Measurements from ENCODE around the gene ERO1A.

ERO1A gene

GRCh38 chr14:52599974-52600373, 95.4 kb downstream of the ERO1A start:
- no peak for DNase-seq

DNA sequence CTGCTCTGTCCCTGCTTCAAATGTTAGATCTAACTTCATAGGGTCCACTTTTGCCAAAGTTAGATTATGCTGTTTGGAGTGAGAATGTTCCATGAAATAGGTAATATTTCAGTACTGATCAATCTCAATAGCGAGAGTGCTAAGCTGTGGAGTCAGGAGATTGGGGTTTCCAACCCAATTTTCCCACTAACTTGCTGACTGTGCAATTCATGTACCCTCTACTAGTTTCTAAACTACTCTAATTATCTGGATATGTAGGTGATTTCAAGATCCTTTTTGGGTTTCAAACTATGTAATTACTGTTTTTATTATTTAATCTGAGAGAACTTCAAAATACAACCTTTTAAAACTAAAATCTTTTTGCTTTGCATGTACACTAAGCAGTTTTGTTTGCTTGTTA, 96.8 kb downstream of the ERO1A start:
- DNase-seq: no peak

DNA sequence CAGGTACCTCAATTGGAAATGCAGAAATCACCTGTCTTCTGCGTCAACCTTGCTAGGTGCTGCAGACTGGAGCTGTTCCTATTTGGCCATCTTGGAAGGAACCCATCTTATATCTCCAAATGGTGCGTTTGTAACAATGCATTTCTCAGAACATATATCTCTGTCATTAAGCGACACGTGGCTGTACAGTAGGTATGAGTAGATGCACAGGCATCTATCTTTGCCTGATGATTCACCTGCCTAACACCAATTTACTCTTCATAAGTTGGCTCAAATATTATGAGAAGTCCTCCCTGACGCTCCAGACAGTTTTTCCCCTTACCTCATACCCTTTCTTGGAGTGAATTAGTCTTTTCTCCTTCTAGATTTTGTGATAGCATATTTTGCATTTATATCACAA, 98.5 kb downstream of the ERO1A start:
- no peak for DNase-seq

DNA sequence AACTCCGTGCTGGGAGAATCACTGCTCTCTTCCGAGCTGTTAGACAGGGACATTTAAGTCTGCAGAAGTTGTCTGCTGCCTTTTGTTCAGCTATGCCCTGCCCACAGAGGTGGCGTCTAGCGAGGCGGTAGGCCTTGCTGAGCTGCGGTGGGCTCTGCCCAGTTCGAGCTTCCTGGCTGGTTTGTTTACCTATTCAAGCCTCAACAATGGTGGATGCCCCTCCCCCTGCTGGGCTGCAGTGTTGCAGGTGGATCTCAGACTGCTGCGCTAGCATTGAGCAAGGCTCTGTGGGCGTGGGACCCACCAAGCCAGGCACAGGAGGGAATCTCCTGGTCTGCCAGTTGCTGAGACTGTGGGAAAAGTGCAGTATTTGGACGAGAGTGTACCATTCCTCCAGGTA, 99.0 kb downstream of the ERO1A start:
- DNase-seq: no peak

- DNase-seq: no peak
Measured at GRCh38 chr14:52590318-52590717, 105.0 kb downstream of the ERO1A start.

Measured in NCI-H187 (cell line).